ENCODE data around the gene MED6. TPM values are rescaled to one million over a fixed set of nuclear protein-coding genes. Genes with fewer than 3 reads are reported as not detected.

Gene MED6
- total RNA-seq, 1 donor from 2014 or later, result 31.6 TPM

DNA sequence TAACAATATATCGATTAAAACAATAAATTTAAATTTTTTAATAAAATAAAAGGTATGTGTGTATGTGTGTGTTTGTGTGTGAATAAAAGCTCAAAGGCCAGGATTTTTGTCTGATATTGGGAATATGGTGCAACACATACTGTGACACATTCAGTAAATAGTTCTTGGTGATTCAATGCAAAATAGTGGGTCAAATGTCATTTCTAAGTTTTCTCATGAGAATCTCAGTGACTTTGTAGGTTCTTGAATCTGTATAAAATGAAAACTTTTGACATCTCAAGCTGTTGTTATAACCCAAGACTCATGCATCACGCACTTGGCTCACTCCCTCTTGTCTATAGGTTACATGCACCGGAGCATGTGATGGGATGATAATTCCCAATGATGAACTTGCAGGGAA, 16.2 kb upstream of the MED6 start:
- no peak overlapping the region for H3K4me3 ChIP-seq (ENCODE audit: low read depth, low read length)
- TF ChIP-seq, protein P1, sequence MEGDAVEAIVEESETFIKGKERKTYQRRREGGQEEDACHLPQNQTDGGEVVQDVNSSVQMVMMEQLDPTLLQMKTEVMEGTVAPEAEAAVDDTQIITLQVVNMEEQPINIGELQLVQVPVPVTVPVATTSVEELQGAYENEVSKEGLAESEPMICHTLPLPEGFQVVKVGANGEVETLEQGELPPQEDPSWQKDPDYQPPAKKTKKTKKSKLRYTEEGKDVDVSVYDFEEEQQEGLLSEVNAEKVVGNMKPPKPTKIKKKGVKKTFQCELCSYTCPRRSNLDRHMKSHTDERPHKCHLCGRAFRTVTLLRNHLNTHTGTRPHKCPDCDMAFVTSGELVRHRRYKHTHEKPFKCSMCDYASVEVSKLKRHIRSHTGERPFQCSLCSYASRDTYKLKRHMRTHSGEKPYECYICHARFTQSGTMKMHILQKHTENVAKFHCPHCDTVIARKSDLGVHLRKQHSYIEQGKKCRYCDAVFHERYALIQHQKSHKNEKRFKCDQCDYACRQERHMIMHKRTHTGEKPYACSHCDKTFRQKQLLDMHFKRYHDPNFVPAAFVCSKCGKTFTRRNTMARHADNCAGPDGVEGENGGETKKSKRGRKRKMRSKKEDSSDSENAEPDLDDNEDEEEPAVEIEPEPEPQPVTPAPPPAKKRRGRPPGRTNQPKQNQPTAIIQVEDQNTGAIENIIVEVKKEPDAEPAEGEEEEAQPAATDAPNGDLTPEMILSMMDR (IDR thresholded peaks at IDR 0.05; ENCODE audit: insufficient read depth, low read length, severe bottlenecking), result no peak
- FAIRE-seq (peak; percentile 52), DNase-seq (ENCODE audit: low read depth) (peak; percentile 64)
- H3K27me3 ChIP-seq (ENCODE audit: control insufficient read depth, insufficient read depth, low read length), result no peaks in the 10 kb centered on the region
- no peaks in the 10 kb centered on the region for H3K36me3 ChIP-seq (ENCODE audit: control insufficient read depth, insufficient read depth, low read length)

DNA sequence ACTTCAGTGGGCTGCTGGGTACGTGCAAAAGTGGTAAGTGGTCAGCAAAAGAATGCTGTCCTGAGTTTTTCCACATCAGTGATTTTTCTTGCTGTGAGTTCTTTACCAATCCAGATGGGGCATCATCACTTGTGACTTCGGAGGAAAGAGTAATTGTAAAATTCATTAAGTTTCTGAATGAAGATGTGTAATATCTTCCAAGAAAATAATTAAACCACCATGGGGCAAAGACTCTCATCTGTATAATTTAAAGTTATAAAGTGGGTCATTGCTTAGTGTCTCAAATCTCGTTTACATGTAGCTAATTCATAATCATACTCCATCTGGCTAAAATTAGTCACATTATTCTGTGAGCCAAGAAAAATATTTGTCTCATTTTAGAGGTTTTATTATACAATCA, 10.8 kb upstream of the MED6 start:
- DNase-seq (ENCODE audit: low read depth) (no peak), FAIRE-seq (no peak)
- H3K36me3 ChIP-seq (ENCODE audit: control insufficient read depth, insufficient read depth, low read length), result no peaks in the 10 kb centered on the region
- no peak overlapping the region for H3K4me3 ChIP-seq (ENCODE audit: low read depth, low read length)
- TF ChIP-seq, protein P1 (IDR thresholded peaks at IDR 0.05; ENCODE audit: insufficient read depth, low read length, severe bottlenecking), result no peak
- H3K27me3 ChIP-seq (ENCODE audit: control insufficient read depth, insufficient read depth, low read length), result peaks cover 1% of the 10 kb centered on the region

DNA sequence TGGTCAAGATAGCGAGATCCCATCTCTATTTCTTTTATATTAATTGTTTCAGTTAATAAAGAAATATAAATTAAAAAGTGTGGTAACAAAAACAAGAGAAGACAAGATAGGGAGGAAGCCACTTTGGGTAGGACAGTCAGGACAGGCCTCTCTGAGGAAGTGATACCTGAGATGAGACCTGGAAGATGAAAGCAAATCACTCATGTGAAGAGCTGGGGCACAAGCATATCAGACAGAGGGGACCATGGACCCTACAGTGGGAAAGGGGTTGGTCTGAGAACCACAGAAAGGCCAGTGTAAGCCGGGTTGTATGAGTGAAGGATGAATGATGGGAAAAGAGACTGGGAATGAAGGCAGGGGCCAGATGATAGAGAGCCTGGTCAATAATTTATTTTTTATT, 1.8 kb upstream of the MED6 start:
- no peak overlapping the region for H3K4me3 ChIP-seq (ENCODE audit: low read depth, low read length)
- TF ChIP-seq, protein P1 (IDR thresholded peaks at IDR 0.05; ENCODE audit: insufficient read depth, low read length, severe bottlenecking), result no peak
- no peaks in the 10 kb centered on the region for H3K27me3 ChIP-seq (ENCODE audit: control insufficient read depth, insufficient read depth, low read length)
- no peak for FAIRE-seq
- H3K36me3 ChIP-seq (ENCODE audit: control insufficient read depth, insufficient read depth, low read length), result no peaks in the 10 kb centered on the region
- DNase-seq (ENCODE audit: low read depth), result no peak

DNA sequence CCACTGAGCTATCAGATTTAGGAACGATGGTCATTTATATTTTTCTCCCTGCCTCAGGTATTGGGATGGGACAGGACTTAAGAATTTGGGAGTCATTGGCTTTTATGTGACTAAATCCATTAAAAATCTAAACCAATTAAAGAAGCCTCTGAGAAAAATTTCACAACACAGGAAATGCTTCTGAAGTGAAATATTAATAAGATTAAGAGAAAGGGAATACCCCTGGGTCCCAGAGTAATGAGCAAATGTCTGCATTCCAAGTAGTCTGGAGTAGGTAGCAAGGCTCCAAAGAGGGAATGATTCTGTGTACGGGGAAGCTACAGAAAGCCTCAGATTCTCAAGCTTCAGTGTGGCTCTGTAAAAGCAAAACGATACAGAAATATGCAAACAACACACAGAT, 707 bp upstream of the MED6 start:
- no peaks in the 10 kb centered on the region for H3K36me3 ChIP-seq (ENCODE audit: control insufficient read depth, insufficient read depth, low read length)
- peak overlapping the region; percentile 58 for H3K4me3 ChIP-seq (ENCODE audit: low read depth, low read length)
- FAIRE-seq (no peak), DNase-seq (ENCODE audit: low read depth) (peak; percentile 72)
- TF ChIP-seq, protein P1 (IDR thresholded peaks at IDR 0.05; ENCODE audit: insufficient read depth, low read length, severe bottlenecking), result no peak
- H3K27me3 ChIP-seq (ENCODE audit: control insufficient read depth, insufficient read depth, low read length), result no peaks in the 10 kb centered on the region

DNA sequence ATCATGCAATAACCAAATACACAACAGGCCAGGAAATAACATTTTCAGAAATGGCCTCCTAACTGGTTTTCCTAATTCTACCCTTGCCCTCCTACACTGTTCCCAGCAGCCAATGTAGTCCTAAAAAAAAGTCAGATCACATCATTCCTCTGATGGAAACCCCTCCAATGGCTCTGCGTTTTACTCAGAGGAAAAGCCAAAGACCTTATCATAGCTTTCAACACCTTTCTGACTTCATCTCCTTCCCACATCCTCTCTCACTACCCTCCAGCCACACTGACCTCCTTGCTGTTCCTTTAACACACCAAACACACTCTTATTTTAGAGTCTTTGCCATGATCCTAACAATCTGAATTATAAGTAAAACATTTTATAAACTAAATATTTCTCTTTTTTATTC, 1.1 kb downstream of the MED6 start:
- Histone ChIP-seq H3K27me3 (ENCODE audit: control insufficient read depth, insufficient read depth, low read length) (no peaks in the 10 kb centered on the region), H3K4me3 (ENCODE audit: low read depth, low read length) (no peak overlapping the region), H3K36me3 (ENCODE audit: control insufficient read depth, insufficient read depth, low read length) (peaks cover 11% of the 10 kb centered on the region)
- TF ChIP-seq, protein P1 (IDR thresholded peaks at IDR 0.05; ENCODE audit: insufficient read depth, low read length, severe bottlenecking), result no peak
- DNase-seq (ENCODE audit: low read depth) (no peak), FAIRE-seq (no peak)

DNA sequence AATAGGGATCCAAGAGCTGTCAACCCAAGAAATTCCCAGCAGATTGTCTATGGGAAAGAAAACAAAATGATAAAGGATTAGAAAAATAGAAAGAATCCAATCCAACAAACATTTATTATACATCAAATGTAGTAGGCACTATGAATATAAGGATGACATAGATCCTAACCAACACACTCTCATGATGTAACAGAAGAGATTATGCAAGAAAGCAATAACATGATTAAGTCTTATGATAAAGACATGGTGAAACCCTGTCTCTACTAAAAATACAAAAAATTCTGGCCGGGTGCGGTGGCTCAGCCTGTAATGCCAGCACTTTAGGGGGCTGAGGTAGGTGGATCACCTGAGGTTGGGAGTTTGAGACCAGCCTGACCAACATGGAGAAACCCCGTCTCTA, 2.7 kb downstream of the MED6 start:
- Histone ChIP-seq H3K4me3 (ENCODE audit: low read depth, low read length) (no peak overlapping the region), H3K27me3 (ENCODE audit: control insufficient read depth, insufficient read depth, low read length) (no peaks in the 10 kb centered on the region), H3K36me3 (ENCODE audit: control insufficient read depth, insufficient read depth, low read length) (peaks cover 18% of the 10 kb centered on the region)
- no peak for DNase-seq (ENCODE audit: low read depth)
- TF ChIP-seq, protein P1 (IDR thresholded peaks at IDR 0.05; ENCODE audit: insufficient read depth, low read length, severe bottlenecking), result no peak
- no peak for FAIRE-seq
